OCI-LY3 (cell line): ENCODE results near the gene AKTIP.

ENCODE experiments used
- EZH2phosphoT487 ChIP-seq: fragments of 200-600 bp; shearing (Covaris generic); IDR thresholded peaks from 2 replicates; pipeline ENCODE4 v1.6.1; 2018; ENCODE audit warnings: antibody characterized with exemption, mixed run types, low read depth
- TF ChIP-seq, protein P1 (sequence below): fragments of 200-600, 300-600 bp; sonication (generic); IDR thresholded peaks from 2 replicates; pipeline ENCODE4 v1.5.1; 2014; ENCODE audit warnings: antibody characterized with exemption, low read length, low read depth

DNA sequence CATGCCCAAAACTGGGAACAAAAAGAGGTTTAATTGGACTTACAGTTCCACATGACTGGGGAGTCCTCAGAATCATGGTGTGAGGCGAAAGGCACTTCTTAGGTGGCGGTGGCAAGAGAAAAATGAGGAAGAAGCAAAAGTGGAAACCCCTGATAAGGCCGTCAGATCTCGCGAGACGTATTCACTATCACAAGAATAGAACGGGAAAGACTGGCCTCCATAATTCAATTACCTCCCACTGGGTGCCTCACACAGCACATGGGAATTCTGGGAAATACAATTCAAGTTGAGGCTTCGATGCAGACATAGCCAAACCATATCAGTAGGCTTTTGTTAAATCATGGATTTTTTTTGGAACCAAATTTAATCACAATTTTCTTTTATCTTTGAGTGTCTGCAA lies 44.4 kb downstream of the AKTIP start:
- no peak for TF ChIP-seq EZH2phosphoT487
- TF ChIP-seq, protein P1, sequence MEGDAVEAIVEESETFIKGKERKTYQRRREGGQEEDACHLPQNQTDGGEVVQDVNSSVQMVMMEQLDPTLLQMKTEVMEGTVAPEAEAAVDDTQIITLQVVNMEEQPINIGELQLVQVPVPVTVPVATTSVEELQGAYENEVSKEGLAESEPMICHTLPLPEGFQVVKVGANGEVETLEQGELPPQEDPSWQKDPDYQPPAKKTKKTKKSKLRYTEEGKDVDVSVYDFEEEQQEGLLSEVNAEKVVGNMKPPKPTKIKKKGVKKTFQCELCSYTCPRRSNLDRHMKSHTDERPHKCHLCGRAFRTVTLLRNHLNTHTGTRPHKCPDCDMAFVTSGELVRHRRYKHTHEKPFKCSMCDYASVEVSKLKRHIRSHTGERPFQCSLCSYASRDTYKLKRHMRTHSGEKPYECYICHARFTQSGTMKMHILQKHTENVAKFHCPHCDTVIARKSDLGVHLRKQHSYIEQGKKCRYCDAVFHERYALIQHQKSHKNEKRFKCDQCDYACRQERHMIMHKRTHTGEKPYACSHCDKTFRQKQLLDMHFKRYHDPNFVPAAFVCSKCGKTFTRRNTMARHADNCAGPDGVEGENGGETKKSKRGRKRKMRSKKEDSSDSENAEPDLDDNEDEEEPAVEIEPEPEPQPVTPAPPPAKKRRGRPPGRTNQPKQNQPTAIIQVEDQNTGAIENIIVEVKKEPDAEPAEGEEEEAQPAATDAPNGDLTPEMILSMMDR, result no peak
